IPS-18c (cell line): ENCODE measurements around the gene NUP98.

Source experiments
- H3K4me3 ChIP-seq: 2 replicates; pipeline ENCODE4 v1.7.0; 2013; ENCODE audit warnings: low read depth, mild to moderate bottlenecking, low read length, moderate library complexity; ENCODE audit not compliant: insufficient read depth
- H3K9me3 ChIP-seq: one replicate; pipeline ENCODE4 v1.6.1; 2013; ENCODE audit warnings: mild to moderate bottlenecking, low read length, moderate library complexity; ENCODE audit not compliant: control insufficient read depth, insufficient read depth

Gene NUP98

GRCh38 chr11:3712274-3712673, 85.1 kb downstream of the NUP98 start:
- H3K4me3 ChIP-seq = no peak overlapping the region
- no peaks in the 10 kb centered on the region for H3K9me3 ChIP-seq

GRCh38 chr11:3710485-3711259, 86.7 kb downstream of the NUP98 start:
- Histone ChIP-seq H3K9me3 (no peaks in the 10 kb centered on the region), H3K4me3 (no peak overlapping the region)

GRCh38 chr11:3709977-3710376, 87.4 kb downstream of the NUP98 start:
- no peaks in the 10 kb centered on the region for H3K9me3 ChIP-seq
- no peak overlapping the region for H3K4me3 ChIP-seq

GRCh38 chr11:3707176-3707575, 90.2 kb downstream of the NUP98 start:
- no peak overlapping the region for H3K4me3 ChIP-seq
- H3K9me3 ChIP-seq = no peaks in the 10 kb centered on the region

- Histone ChIP-seq H3K9me3 (no peaks in the 10 kb centered on the region), H3K4me3 (no peak overlapping the region)
These were observed 94.0 kb downstream of the NUP98 start for GRCh38 chr11:3703383-3703782.

GRCh38 chr11:3700910-3701309, 96.4 kb downstream of the NUP98 start:
- Histone ChIP-seq H3K4me3 (no peak overlapping the region), H3K9me3 (no peaks in the 10 kb centered on the region)

- H3K4me3 ChIP-seq = no peak overlapping the region
- H3K9me3 ChIP-seq = no peaks in the 10 kb centered on the region
These were observed 96.9 kb downstream of the NUP98 start for GRCh38 chr11:3700410-3700809.

- H3K9me3 ChIP-seq = no peaks in the 10 kb centered on the region
- H3K4me3 ChIP-seq = no peak overlapping the region
These were observed 110.6 kb downstream of the NUP98 start for GRCh38 chr11:3686751-3687150.

GRCh38 chr11:3685923-3686322, 111.4 kb downstream of the NUP98 start:
- Histone ChIP-seq H3K4me3 (no peak overlapping the region), H3K9me3 (no peaks in the 10 kb centered on the region)

- Histone ChIP-seq H3K4me3 (no peak overlapping the region), H3K9me3 (no peaks in the 10 kb centered on the region)
These were observed 112.6 kb downstream of the NUP98 start for GRCh38 chr11:3684819-3685172.

- Histone ChIP-seq H3K4me3 (no peak overlapping the region), H3K9me3 (no peaks in the 10 kb centered on the region)
These were observed 113.1 kb downstream of the NUP98 start for GRCh38 chr11:3684129-3684818.

- Histone ChIP-seq H3K4me3 (no peak overlapping the region), H3K9me3 (no peaks in the 10 kb centered on the region)
These were observed 114.3 kb downstream of the NUP98 start for GRCh38 chr11:3683039-3683438.

GRCh38 chr11:3679077-3679476, 118.3 kb downstream of the NUP98 start:
- no peaks in the 10 kb centered on the region for H3K9me3 ChIP-seq
- H3K4me3 ChIP-seq = no peak overlapping the region

- no peaks in the 10 kb centered on the region for H3K9me3 ChIP-seq
- no peak overlapping the region for H3K4me3 ChIP-seq
These were observed 121.4 kb downstream of the NUP98 start for GRCh38 chr11:3675971-3676370.

GRCh38 chr11:3674189-3674588, 123.2 kb downstream of the NUP98 start:
- Histone ChIP-seq H3K4me3 (no peak overlapping the region), H3K9me3 (no peaks in the 10 kb centered on the region)

GRCh38 chr11:3671334-3672254, 125.8 kb downstream of the NUP98 start, which contains the start of gene CHRNA10:
Gene CHRNA10 (minus strand): TSS chr11:3671384. CDS start chr11:3671312, 72 bp downstream.
- H3K9me3 ChIP-seq = no peaks in the 10 kb centered on the region
- no peak within 1 kb of the TSS for H3K4me3 ChIP-seq

GRCh38 chr11:3669742-3670183, 127.6 kb downstream of the NUP98 start:
- H3K9me3 ChIP-seq = no peaks in the 10 kb centered on the region

More at GRCh38 chr11:3669742-3670183, 127.6 kb downstream of the NUP98 start:
- no peak overlapping the region for H3K4me3 ChIP-seq
